HepG2 (cell line): ENCODE results near the gene ADCY9. TPM values are rescaled to one million over a fixed set of nuclear protein-coding genes. Genes with fewer than 3 reads are reported as not detected.

Source experiments
- ARNT ChIP-seq: fragments of 450-650 bp; IDR thresholded peaks from 2 replicates; pipeline ENCODE4 v1.6.1; 2017
- CERS6 ChIP-seq: sonication (generic); formaldehyde crosslinking; IDR thresholded peaks from 2 replicates; pipeline ENCODE4 v1.5.0; 2020; ENCODE audit warnings: missing genetic modification reagents
- HDAC2 ChIP-seq: sonication (generic); formaldehyde crosslinking; IDR thresholded peaks from 2 replicates; pipeline ENCODE4 v1.4.0; 2020; ENCODE audit warnings: missing genetic modification reagents
- HHEX ChIP-seq: IDR thresholded peaks from 2 replicates; pipeline ENCODE4 v1.6.1; 2016; ENCODE audit warnings: control low read depth
- MBD4 ChIP-seq: IDR thresholded peaks from 2 replicates; pipeline ENCODE4 v1.6.1; 2012; ENCODE audit warnings: low read length, inconsistent platforms, borderline replicate concordance
- MLLT10 ChIP-seq: sonication (generic); formaldehyde crosslinking; IDR thresholded peaks from 2 replicates; pipeline ENCODE4 v1.4.0; 2020; ENCODE audit warnings: missing genetic modification reagents
- MYC ChIP-seq: sonication (generic); formaldehyde crosslinking; IDR thresholded peaks from 2 replicates; pipeline ENCODE4 v1.9.0; 2021; ENCODE audit warnings: missing genetic modification reagents, borderline replicate concordance
- NFKBIZ ChIP-seq: IDR thresholded peaks from 2 replicates; pipeline ENCODE4 v1.6.1; 2018; ENCODE audit warnings: missing genetic modification reagents, missing compliant biosample characterization
- NRL ChIP-seq: sonication (generic); formaldehyde crosslinking; IDR thresholded peaks from 2 replicates; pipeline ENCODE4 v1.5.0; 2020; ENCODE audit warnings: missing genetic modification reagents, mild to moderate bottlenecking, moderate library complexity, borderline replicate concordance
- RFXANK ChIP-seq: IDR thresholded peaks from 2 replicates; pipeline ENCODE4 v1.6.1; 2016
- RFXAP ChIP-seq: sonication (generic); formaldehyde crosslinking; IDR thresholded peaks from 2 replicates; pipeline ENCODE4 v1.4.0; 2020; ENCODE audit warnings: missing genetic modification reagents, borderline replicate concordance
- SNRNP70 ChIP-seq: fragments of 200-400 bp; formaldehyde crosslinking; IDR thresholded peaks from 2 replicates; pipeline ENCODE4 v1.6.1; 2017; ENCODE audit warnings: mild to moderate bottlenecking, low read depth, low read length, moderate library complexity
- TARDBP ChIP-seq: sonication (generic); formaldehyde crosslinking; IDR thresholded peaks from 2 replicates; pipeline ENCODE4 v1.8.0; 2022; ENCODE audit warnings: mild to moderate bottlenecking, missing genetic modification reagents
- ZBTB34 ChIP-seq: sonication (generic); formaldehyde crosslinking; IDR thresholded peaks from 2 replicates; pipeline ENCODE4 v1.8.0; 2022; ENCODE audit warnings: mild to moderate bottlenecking, missing genetic modification reagents
- ZNF563 ChIP-seq: sonication (generic); formaldehyde crosslinking; IDR thresholded peaks from 2 replicates; pipeline ENCODE4 v1.8.0; 2022; ENCODE audit warnings: mild to moderate bottlenecking, moderate library complexity, missing genetic modification reagents
- ZNF589 ChIP-seq: sonication (generic); formaldehyde crosslinking; conservative IDR thresholded peaks from 2 replicates; pipeline ENCODE4 v1.8.0; 2022; ENCODE audit warnings: mild to moderate bottlenecking, moderate library complexity, missing genetic modification reagents
- ZNF713 ChIP-seq: sonication (generic); formaldehyde crosslinking; IDR thresholded peaks from 2 replicates; pipeline ENCODE4 v1.4.0; 2020; ENCODE audit warnings: mild to moderate bottlenecking, missing genetic modification reagents
- ZZZ3 ChIP-seq: sonication (generic); formaldehyde crosslinking; IDR thresholded peaks from 2 replicates; pipeline ENCODE4 v1.4.0; 2020; ENCODE audit warnings: missing genetic modification reagents, mild to moderate bottlenecking, borderline replicate concordance
- polyA plus RNA-seq, 8 experiments: library from polyadenylated mRNA; depleted of rRNA in 3 of 8; stranded (reverse) in 7 of 8; unstranded in 1 of 8; fragments of >200 nt; fragmentation: Illumina TruSeq in 4 of 8; extraction: Trizol in 4 of 8; gene quantifications; 2 replicates each; pipeline versions ENCODE4 v1.2.1 to v1.2.3, GENCODE V29; 2011 to 2016; ENCODE audit warnings: low read depth in 4 of 8, missing spikeins in 1 of 8, mixed read lengths in 1 of 8; ENCODE audit not compliant: insufficient read depth in 1 of 8
- total RNA-seq, 5 experiments: library from RNA; depleted of rRNA; stranded (reverse); fragments of >200 nt; fragmentation: Illumina TruSeq; extraction: Trizol; gene quantifications; 2 replicates each; pipeline ENCODE4 v1.2.3, GENCODE V29; 2016; ENCODE audit warnings: low read depth in 1 of 5
- TF ChIP-seq, protein P1 (sequence below): IDR thresholded peaks from 2 replicates; pipeline ENCODE4 v1.6.1; 2016; ENCODE audit warnings: mild to moderate bottlenecking
- TF ChIP-seq, protein P2 (sequence below): sonication (generic); formaldehyde crosslinking; IDR thresholded peaks from 2 replicates; pipeline ENCODE4 v1.4.0; 2020; ENCODE audit warnings: mild to moderate bottlenecking, missing genetic modification reagents
- TF ChIP-seq, protein P3 (sequence below): sonication (generic); formaldehyde crosslinking; IDR thresholded peaks from 2 replicates; pipeline ENCODE4 v1.5.0; 2020; ENCODE audit warnings: mild to moderate bottlenecking, missing genetic modification reagents, borderline replicate concordance

ADCY9 gene
- total and polyA plus RNA-seq, 2 of the 13 experiments (the other 11 are each of a cell fraction or from before 2014, with no cell fraction given): 11.2 to 13.9 TPM

DNA sequence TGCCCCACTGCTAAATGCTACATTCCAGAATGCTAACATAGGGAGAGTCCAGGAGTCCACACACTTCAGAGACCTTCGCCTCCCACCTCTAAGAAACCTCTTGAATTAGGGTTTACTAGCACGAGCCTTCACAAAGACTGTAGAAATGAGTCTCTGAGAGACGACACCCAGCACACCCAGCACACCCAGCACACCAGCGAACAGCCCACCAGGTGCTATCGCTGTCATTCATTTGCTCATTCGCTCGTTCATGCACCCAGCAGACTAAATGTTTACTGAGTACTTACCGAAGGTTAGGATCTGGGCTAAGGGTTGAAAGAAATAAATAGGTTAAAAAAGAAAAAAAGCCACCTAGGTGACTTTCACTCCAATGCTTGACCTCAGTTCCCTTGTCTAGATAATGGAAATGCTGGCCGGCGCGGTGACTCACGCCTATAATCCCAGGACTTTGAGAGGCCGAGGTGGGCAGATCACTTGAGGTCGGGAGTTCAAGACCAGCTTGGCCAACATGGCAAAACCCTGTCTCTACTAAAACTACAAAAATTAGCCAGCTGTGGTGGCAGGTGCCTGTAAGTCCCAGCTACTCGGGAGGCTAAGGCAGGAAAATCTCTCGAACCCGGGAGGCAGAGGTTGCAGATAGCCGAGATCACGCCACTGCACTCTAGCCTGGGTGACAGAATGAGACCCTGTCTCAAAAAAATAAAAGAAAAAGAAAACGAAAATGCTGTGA lies 100.8 kb downstream of the ADCY9 start (continued):
- TF ChIP-seq, protein P1, sequence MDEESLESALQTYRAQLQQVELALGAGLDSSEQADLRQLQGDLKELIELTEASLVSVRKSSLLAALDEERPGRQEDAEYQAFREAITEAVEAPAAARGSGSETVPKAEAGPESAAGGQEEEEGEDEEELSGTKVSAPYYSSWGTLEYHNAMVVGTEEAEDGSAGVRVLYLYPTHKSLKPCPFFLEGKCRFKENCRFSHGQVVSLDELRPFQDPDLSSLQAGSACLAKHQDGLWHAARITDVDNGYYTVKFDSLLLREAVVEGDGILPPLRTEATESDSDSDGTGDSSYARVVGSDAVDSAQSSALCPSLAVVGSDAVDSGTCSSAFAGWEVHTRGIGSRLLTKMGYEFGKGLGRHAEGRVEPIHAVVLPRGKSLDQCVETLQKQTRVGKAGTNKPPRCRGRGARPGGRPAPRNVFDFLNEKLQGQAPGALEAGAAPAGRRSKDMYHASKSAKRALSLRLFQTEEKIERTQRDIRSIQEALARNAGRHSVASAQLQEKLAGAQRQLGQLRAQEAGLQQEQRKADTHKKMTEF (CRISPR knock-in tag): peak; percentile 52
- no peak for TF ChIP-seq HHEX (CRISPR knock-in tag)
- no peak for TF ChIP-seq SNRNP70
- no peak for TF ChIP-seq ZZZ3
- no peak for TF ChIP-seq CERS6 (CRISPR knock-in tag)
- no peak for TF ChIP-seq NRL
- 0 out of 2 replicates have a peak, but pooled peaks have one; percentile 11 for TF ChIP-seq HDAC2 (CRISPR knock-in tag)
- TF ChIP-seq RFXANK (CRISPR knock-in tag): no peak
- no peak for TF ChIP-seq ZNF563
- TF ChIP-seq, protein P2, sequence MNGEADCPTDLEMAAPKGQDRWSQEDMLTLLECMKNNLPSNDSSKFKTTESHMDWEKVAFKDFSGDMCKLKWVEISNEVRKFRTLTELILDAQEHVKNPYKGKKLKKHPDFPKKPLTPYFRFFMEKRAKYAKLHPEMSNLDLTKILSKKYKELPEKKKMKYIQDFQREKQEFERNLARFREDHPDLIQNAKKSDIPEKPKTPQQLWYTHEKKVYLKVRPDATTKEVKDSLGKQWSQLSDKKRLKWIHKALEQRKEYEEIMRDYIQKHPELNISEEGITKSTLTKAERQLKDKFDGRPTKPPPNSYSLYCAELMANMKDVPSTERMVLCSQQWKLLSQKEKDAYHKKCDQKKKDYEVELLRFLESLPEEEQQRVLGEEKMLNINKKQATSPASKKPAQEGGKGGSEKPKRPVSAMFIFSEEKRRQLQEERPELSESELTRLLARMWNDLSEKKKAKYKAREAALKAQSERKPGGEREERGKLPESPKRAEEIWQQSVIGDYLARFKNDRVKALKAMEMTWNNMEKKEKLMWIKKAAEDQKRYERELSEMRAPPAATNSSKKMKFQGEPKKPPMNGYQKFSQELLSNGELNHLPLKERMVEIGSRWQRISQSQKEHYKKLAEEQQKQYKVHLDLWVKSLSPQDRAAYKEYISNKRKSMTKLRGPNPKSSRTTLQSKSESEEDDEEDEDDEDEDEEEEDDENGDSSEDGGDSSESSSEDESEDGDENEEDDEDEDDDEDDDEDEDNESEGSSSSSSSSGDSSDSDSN (CRISPR knock-in tag): peak; percentile 39; the same call in 1 of the 2 replicates
- TF ChIP-seq RFXAP (CRISPR knock-in tag): no peak
- TF ChIP-seq ARNT: no peak
- no peak for TF ChIP-seq MBD4
- TF ChIP-seq ZNF713 (CRISPR knock-in tag): no peak
- no peak for TF ChIP-seq MYC (CRISPR knock-in tag)
- no peak for TF ChIP-seq TARDBP
- TF ChIP-seq ZBTB34 (CRISPR knock-in tag): no peak
- TF ChIP-seq ZNF589 (CRISPR knock-in tag): no peak
- no peak for TF ChIP-seq NFKBIZ (CRISPR knock-in tag)
- no peak for TF ChIP-seq MLLT10
- TF ChIP-seq, protein P3, sequence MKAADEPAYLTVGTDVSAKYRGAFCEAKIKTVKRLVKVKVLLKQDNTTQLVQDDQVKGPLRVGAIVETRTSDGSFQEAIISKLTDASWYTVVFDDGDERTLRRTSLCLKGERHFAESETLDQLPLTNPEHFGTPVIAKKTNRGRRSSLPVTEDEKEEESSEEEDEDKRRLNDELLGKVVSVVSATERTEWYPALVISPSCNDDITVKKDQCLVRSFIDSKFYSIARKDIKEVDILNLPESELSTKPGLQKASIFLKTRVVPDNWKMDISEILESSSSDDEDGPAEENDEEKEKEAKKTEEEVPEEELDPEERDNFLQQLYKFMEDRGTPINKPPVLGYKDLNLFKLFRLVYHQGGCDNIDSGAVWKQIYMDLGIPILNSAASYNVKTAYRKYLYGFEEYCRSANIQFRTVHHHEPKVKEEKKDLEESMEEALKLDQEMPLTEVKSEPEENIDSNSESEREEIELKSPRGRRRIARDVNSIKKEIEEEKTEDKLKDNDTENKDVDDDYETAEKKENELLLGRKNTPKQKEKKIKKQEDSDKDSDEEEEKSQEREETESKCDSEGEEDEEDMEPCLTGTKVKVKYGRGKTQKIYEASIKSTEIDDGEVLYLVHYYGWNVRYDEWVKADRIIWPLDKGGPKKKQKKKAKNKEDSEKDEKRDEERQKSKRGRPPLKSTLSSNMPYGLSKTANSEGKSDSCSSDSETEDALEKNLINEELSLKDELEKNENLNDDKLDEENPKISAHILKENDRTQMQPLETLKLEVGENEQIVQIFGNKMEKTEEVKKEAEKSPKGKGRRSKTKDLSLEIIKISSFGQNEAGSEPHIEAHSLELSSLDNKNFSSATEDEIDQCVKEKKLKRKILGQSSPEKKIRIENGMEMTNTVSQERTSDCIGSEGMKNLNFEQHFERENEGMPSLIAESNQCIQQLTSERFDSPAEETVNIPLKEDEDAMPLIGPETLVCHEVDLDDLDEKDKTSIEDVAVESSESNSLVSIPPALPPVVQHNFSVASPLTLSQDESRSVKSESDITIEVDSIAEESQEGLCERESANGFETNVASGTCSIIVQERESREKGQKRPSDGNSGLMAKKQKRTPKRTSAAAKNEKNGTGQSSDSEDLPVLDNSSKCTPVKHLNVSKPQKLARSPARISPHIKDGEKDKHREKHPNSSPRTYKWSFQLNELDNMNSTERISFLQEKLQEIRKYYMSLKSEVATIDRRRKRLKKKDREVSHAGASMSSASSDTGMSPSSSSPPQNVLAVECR (CRISPR knock-in tag): peak; percentile 34; the same call in 1 of the 2 replicates
